SK-N-SH treated with all-trans-retinoic acid at 6 μM for 48 hours (cell line): ENCODE measurements around the gene GATAD2A.

Experiments
- ATAC-seq: fragments of 200-7000 bp; cut with Tn5 transposase; 3 replicates; pipeline ENCODE4 v1.9.1; 2020; ENCODE audit warnings: mild to moderate bottlenecking, moderate library complexity
- ARNTL ChIP-seq: fragments of 450-650 bp; formaldehyde crosslinking; IDR thresholded peaks from 2 replicates; pipeline ENCODE4 v1.5.0; 2020; ENCODE audit warnings: low read depth, mild to moderate bottlenecking, moderate library complexity, borderline replicate concordance
- BACH2 ChIP-seq: fragments of 250-450 bp; sonication (Bioruptor Pico); IDR thresholded peaks from 2 replicates; pipeline ENCODE4 v1.9.0; 2021; ENCODE audit warnings: mild to moderate bottlenecking, borderline replicate concordance
- CSDC2 ChIP-seq: fragments of 250-450 bp; sonication (Bioruptor Pico); IDR thresholded peaks from 2 replicates; pipeline ENCODE4 v1.5.0; 2020; ENCODE audit warnings: mild to moderate bottlenecking, moderate library complexity
- GLIS3 ChIP-seq: fragments of 250-450 bp; sonication (Bioruptor Pico); IDR thresholded peaks from 2 replicates; pipeline ENCODE4 v1.5.0; 2020; ENCODE audit warnings: mild to moderate bottlenecking, moderate library complexity
- ISL1 ChIP-seq: fragments of 250-450 bp; sonication (Bioruptor Pico); IDR thresholded peaks from 2 replicates; pipeline ENCODE4 v2.1.2; 2022; ENCODE audit warnings: mild to moderate bottlenecking, moderate library complexity
- PPARA ChIP-seq: fragments of 250-450 bp; sonication (Bioruptor Pico); IDR thresholded peaks from 2 replicates; pipeline ENCODE4 v1.5.0; 2020; ENCODE audit warnings: mild to moderate bottlenecking, borderline replicate concordance
- RARB ChIP-seq: fragments of 250-450 bp; sonication (Bioruptor Pico); IDR thresholded peaks from 2 replicates; pipeline ENCODE4 v1.8.0; 2021; ENCODE audit warnings: mild to moderate bottlenecking, moderate library complexity
- SNAI2 ChIP-seq: fragments of 250-450 bp; sonication (Bioruptor Pico); IDR thresholded peaks from 2 replicates; pipeline ENCODE4 v1.5.0; 2020; ENCODE audit warnings: mild to moderate bottlenecking, moderate library complexity
- TCF4 ChIP-seq: fragments of 250-450 bp; sonication (Bioruptor Pico); IDR thresholded peaks from 2 replicates; pipeline ENCODE4 v1.8.0; 2021; ENCODE audit warnings: mild to moderate bottlenecking, moderate library complexity, borderline replicate concordance
- TOX ChIP-seq: fragments of 250-450 bp; sonication (Bioruptor Pico); IDR thresholded peaks from 2 replicates; pipeline ENCODE4 v1.8.0; 2021; ENCODE audit warnings: mild to moderate bottlenecking, moderate library complexity, borderline replicate concordance
- ZC3H10 ChIP-seq: fragments of 250-450 bp; sonication (Bioruptor Pico); IDR thresholded peaks from 2 replicates; pipeline ENCODE4 v1.5.1; 2021; ENCODE audit warnings: mild to moderate bottlenecking, moderate library complexity
- ZFP3 ChIP-seq: fragments of 250-450 bp; sonication (Bioruptor Pico); IDR thresholded peaks from 2 replicates; pipeline ENCODE4 v1.5.0; 2020; ENCODE audit warnings: mild to moderate bottlenecking, moderate library complexity
- ZFP30 ChIP-seq: fragments of 450-650 bp; formaldehyde crosslinking; IDR thresholded peaks from 2 replicates; pipeline ENCODE4 v1.5.0; 2022; ENCODE audit warnings: mild to moderate bottlenecking, moderate library complexity
- ZNF565 ChIP-seq: fragments of 450-650 bp; formaldehyde crosslinking; conservative IDR thresholded peaks from 2 replicates; pipeline ENCODE4 v1.5.0; 2020; ENCODE audit warnings: low read depth, mild to moderate bottlenecking, moderate library complexity
- ZNF8 ChIP-seq: fragments of 450-650 bp; formaldehyde crosslinking; IDR thresholded peaks from 2 replicates; pipeline ENCODE4 v1.5.0; 2020; ENCODE audit warnings: mild to moderate bottlenecking, moderate library complexity
- TF ChIP-seq, protein P1 (sequence below): fragments of 250-450 bp; sonication (Bioruptor Pico); IDR thresholded peaks from 2 replicates; pipeline ENCODE4 v1.5.1; 2020; ENCODE audit warnings: low read depth, mild to moderate bottlenecking, moderate library complexity
- TF ChIP-seq, protein P2 (sequence below): fragments of 250-450 bp; sonication (Bioruptor Pico); IDR thresholded peaks from 2 replicates; pipeline ENCODE4 v1.5.1; 2021; ENCODE audit warnings: mild to moderate bottlenecking, moderate library complexity
- TF ChIP-seq, protein P3 (sequence below): fragments of 250-450 bp; sonication (Bioruptor Pico); IDR thresholded peaks from 2 replicates; pipeline ENCODE4 v1.8.0; 2021; ENCODE audit warnings: low read depth, mild to moderate bottlenecking, moderate library complexity, borderline replicate concordance
- TF ChIP-seq, protein P4 (sequence below): fragments of 250-450 bp; sonication (Bioruptor Pico); IDR thresholded peaks from 2 replicates; pipeline ENCODE4 v1.5.0; 2020; ENCODE audit warnings: mild to moderate bottlenecking, moderate library complexity
- TF ChIP-seq, protein P5 (sequence below): fragments of 250-450 bp; sonication (Bioruptor Pico); IDR thresholded peaks from 2 replicates; pipeline ENCODE4 v1.8.0; 2020; ENCODE audit warnings: mild to moderate bottlenecking, moderate library complexity, borderline replicate concordance

GATAD2A gene

DNA sequence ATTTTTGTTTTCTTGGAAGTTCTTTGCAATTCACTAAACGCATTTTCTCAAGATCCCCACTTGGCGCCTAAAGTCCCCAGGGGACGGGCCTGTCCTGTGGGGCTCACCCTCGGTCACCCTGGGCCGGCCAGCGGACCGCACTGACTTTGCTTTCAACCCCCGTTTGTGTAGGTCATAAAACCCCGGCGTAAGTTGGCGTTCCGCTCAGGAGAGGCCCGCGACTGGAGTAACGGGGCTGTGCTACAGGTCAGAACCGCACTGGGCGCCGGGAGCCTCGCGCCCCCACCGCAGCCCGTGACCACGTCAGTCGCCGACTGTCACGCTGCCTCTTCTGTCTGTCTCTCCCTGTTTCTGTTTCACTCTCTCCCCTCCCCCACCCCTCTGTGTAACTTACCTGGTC, 96.3 kb downstream of the GATAD2A start:
- ATAC-seq: no peak
- TF ChIP-seq RARB (no peak), TCF4 (CRISPR knock-in tag) (no peak), ISL1 (no peak), ZFP3 (CRISPR knock-in tag) (no peak)
- TF ChIP-seq, protein P1, sequence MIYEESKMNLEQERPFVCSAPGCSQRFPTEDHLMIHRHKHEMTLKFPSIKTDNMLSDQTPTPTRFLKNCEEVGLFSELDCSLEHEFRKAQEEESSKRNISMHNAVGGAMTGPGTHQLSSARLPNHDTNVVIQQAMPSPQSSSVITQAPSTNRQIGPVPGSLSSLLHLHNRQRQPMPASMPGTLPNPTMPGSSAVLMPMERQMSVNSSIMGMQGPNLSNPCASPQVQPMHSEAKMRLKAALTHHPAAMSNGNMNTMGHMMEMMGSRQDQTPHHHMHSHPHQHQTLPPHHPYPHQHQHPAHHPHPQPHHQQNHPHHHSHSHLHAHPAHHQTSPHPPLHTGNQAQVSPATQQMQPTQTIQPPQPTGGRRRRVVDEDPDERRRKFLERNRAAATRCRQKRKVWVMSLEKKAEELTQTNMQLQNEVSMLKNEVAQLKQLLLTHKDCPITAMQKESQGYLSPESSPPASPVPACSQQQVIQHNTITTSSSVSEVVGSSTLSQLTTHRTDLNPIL (CRISPR knock-in tag): no peak
- TF ChIP-seq, protein P2, sequence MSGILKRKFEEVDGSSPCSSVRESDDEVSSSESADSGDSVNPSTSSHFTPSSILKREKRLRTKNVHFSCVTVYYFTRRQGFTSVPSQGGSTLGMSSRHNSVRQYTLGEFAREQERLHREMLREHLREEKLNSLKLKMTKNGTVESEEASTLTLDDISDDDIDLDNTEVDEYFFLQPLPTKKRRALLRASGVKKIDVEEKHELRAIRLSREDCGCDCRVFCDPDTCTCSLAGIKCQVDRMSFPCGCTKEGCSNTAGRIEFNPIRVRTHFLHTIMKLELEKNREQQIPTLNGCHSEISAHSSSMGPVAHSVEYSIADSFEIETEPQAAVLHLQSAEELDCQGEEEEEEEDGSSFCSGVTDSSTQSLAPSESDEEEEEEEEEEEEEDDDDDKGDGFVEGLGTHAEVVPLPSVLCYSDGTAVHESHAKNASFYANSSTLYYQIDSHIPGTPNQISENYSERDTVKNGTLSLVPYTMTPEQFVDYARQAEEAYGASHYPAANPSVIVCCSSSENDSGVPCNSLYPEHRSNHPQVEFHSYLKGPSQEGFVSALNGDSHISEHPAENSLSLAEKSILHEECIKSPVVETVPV: no peak
- TF ChIP-seq, all 23 proteins: peak for 0

DNA sequence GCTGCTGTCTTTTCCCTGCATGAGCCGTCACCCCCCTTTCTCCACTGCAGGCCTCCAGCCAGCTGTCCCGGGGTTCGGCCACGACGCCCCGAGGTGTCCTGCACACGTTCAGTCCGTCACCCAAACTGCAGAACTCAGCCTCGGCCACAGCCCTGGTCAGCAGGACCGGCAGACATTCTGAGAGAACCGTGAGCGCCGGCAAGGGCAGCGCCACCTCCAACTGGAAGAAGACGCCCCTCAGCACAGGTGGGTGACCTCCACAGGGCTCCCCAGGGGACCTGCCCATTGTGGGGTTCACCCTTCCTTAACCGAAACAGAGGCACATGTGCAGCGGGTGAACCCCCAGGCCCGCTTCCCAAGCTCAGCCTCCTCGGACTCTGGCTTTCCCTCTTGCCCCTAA, 96.8 kb downstream of the GATAD2A start:
- ATAC-seq: no peak
- TF ChIP-seq GLIS3 (CRISPR knock-in tag) (no peak), ZNF8 (no peak), TOX (CRISPR knock-in tag) (no peak), CSDC2 (CRISPR knock-in tag) (no peak), ZFP3 (CRISPR knock-in tag) (no peak)

DNA sequence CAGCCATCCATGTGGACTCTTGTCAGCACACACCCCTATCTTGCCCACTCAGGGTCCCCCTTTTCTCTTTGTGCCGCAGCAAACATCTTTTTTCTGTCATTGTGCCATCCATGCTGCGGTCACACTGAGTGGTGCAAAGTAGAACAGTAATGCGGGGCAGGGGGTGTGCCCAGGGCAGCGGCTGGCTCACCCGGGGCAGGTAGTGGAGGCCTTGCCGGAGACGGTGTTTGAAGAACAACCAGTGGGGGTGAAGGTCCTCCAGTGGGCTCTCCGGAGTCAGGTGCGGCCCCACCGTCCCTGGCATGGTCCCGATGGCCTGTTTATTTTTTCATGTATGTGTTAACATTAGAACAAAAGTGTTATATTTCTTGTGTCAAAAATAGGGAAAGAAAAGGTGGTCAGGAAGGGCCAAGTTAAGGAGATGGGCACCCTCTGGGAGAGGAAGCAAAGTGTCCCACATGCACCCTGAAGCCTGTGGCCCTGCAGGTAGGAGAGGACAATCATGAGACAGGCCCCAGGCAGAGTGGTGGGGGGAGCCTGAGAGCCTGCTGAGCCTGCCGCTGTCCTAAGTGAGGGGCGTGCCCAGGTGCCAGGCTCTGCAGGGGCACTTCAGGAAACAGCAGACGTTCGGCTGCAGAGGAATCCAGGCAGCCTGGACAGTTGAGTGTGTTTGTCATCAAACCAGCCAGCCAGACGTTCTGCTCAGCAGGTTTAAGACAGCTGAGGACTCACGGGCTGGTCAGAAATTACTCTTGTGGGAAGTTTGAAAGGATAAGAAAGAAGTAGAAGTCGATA, 97.5 kb downstream of the GATAD2A start:
- no peak for ATAC-seq
- TF ChIP-seq PPARA (CRISPR knock-in tag) (no peak), BACH2 (CRISPR knock-in tag) (no peak), ZNF8 (no peak), ZC3H10 (CRISPR knock-in tag) (no peak), CSDC2 (CRISPR knock-in tag) (no peak), TOX (CRISPR knock-in tag) (no peak), ARNTL (CRISPR knock-in tag) (no peak), ZNF565 (no peak), ZFP30 (CRISPR knock-in tag) (no peak), GLIS3 (CRISPR knock-in tag) (no peak), ISL1 (no peak), RARB (no peak), SNAI2 (CRISPR knock-in tag) (no peak)
- TF ChIP-seq, protein P1 (CRISPR knock-in tag): no peak
- TF ChIP-seq, protein P3, sequence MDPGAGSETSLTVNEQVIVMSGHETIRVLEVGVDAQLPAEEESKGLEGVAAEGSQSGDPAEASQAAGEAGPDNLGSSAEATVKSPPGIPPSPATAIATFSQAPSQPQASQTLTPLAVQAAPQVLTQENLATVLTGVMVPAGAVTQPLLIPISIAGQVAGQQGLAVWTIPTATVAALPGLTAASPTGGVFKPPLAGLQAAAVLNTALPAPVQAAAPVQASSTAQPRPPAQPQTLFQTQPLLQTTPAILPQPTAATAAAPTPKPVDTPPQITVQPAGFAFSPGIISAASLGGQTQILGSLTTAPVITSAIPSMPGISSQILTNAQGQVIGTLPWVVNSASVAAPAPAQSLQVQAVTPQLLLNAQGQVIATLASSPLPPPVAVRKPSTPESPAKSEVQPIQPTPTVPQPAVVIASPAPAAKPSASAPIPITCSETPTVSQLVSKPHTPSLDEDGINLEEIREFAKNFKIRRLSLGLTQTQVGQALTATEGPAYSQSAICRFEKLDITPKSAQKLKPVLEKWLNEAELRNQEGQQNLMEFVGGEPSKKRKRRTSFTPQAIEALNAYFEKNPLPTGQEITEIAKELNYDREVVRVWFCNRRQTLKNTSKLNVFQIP: no peak
- TF ChIP-seq, protein P4, sequence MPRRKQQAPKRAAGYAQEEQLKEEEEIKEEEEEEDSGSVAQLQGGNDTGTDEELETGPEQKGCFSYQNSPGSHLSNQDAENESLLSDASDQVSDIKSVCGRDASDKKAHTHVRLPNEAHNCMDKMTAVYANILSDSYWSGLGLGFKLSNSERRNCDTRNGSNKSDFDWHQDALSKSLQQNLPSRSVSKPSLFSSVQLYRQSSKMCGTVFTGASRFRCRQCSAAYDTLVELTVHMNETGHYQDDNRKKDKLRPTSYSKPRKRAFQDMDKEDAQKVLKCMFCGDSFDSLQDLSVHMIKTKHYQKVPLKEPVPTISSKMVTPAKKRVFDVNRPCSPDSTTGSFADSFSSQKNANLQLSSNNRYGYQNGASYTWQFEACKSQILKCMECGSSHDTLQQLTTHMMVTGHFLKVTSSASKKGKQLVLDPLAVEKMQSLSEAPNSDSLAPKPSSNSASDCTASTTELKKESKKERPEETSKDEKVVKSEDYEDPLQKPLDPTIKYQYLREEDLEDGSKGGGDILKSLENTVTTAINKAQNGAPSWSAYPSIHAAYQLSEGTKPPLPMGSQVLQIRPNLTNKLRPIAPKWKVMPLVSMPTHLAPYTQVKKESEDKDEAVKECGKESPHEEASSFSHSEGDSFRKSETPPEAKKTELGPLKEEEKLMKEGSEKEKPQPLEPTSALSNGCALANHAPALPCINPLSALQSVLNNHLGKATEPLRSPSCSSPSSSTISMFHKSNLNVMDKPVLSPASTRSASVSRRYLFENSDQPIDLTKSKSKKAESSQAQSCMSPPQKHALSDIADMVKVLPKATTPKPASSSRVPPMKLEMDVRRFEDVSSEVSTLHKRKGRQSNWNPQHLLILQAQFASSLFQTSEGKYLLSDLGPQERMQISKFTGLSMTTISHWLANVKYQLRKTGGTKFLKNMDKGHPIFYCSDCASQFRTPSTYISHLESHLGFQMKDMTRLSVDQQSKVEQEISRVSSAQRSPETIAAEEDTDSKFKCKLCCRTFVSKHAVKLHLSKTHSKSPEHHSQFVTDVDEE (CRISPR knock-in tag): no peak
- TF ChIP-seq, protein P5, sequence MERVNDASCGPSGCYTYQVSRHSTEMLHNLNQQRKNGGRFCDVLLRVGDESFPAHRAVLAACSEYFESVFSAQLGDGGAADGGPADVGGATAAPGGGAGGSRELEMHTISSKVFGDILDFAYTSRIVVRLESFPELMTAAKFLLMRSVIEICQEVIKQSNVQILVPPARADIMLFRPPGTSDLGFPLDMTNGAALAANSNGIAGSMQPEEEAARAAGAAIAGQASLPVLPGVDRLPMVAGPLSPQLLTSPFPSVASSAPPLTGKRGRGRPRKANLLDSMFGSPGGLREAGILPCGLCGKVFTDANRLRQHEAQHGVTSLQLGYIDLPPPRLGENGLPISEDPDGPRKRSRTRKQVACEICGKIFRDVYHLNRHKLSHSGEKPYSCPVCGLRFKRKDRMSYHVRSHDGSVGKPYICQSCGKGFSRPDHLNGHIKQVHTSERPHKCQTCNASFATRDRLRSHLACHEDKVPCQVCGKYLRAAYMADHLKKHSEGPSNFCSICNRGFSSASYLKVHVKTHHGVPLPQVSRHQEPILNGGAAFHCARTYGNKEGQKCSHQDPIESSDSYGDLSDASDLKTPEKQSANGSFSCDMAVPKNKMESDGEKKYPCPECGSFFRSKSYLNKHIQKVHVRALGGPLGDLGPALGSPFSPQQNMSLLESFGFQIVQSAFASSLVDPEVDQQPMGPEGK (CRISPR knock-in tag): no peak
- TF ChIP-seq, protein P2: no peak
